OCI-LY1 (cell line): ENCODE measurements around the gene ADAT2.

Experiments
- H2AFZ ChIP-seq: fragments of 200-600 bp; sonication (generic), shearing (Covaris generic); 2 replicates; pipeline ENCODE4 v1.6.0; 2014; ENCODE audit warnings: antibody characterized with exemption, mild to moderate bottlenecking, low read length
- H3F3A ChIP-seq: fragments of 200-600 bp; sonication (generic), shearing (Covaris generic); 2 replicates; pipeline ENCODE4 v1.6.0; 2014; ENCODE audit warnings: mild to moderate bottlenecking, antibody characterized with exemption, low read length, moderate library complexity; ENCODE audit not compliant: insufficient read depth
- H3K27ac ChIP-seq: fragments of 200-600 bp; sonication (generic); 2 replicates; pipeline ENCODE4 v1.5.1; 2014; ENCODE audit warnings: low read length, mixed run types, mild to moderate bottlenecking, low read depth; ENCODE audit not compliant: poor library complexity, severe bottlenecking
- H3K27me3 ChIP-seq: fragments of 200-600 bp; sonication (generic); 2 replicates; pipeline ENCODE4 v1.6.0; 2014; ENCODE audit warnings: antibody characterized with exemption, mild to moderate bottlenecking, low read length, moderate library complexity; ENCODE audit not compliant: insufficient read depth
- H3K36me3 ChIP-seq: fragments of 200-600 bp; sonication (generic); 2 replicates; pipeline ENCODE4 v1.6.1; 2014; ENCODE audit warnings: mild to moderate bottlenecking, antibody characterized with exemption, low read length, moderate library complexity, mixed read lengths; ENCODE audit not compliant: insufficient read depth
- H3K4me1 ChIP-seq: fragments of 200-600 bp; sonication (generic); 2 replicates; pipeline ENCODE4 v1.5.1; 2014; ENCODE audit warnings: mild to moderate bottlenecking, low read length, moderate library complexity; ENCODE audit not compliant: insufficient read depth, severe bottlenecking
- H3K4me2 ChIP-seq: fragments of 200-600 bp; sonication (generic), shearing (Covaris generic); 2 replicates; pipeline ENCODE4 v1.6.1; 2014; ENCODE audit warnings: low read length
- H3K4me3 ChIP-seq: fragments of 200-600 bp; sonication (generic); 2 replicates; pipeline ENCODE4 v1.5.1; 2014; ENCODE audit warnings: low read length, low read depth, mild to moderate bottlenecking, mixed read lengths; ENCODE audit not compliant: poor library complexity, severe bottlenecking
- H3K79me2 ChIP-seq: fragments of 200-600 bp; shearing (Covaris generic); 2 replicates; pipeline ENCODE4 v1.6.1; 2016; ENCODE audit warnings: mixed run types, low read length, mixed read lengths; ENCODE audit not compliant: insufficient read depth
- H3K9ac ChIP-seq: fragments of 200-600 bp; sonication (generic), shearing (Covaris generic); 2 replicates; pipeline ENCODE4 v1.6.1; 2014; ENCODE audit warnings: mild to moderate bottlenecking, low read length, mixed read lengths
- H3K9me2 ChIP-seq: fragments of 200-600 bp; sonication (generic), shearing (Covaris generic); 2 replicates; pipeline ENCODE4 v1.6.1; 2014; ENCODE audit warnings: low read depth, mild to moderate bottlenecking, low read length, mixed read lengths
- H3K9me3 ChIP-seq: fragments of 200-600 bp; shearing (Covaris generic); 2 replicates; pipeline ENCODE4 v1.6.1; 2014; ENCODE audit warnings: low read length, mixed read lengths
- H4K20me1 ChIP-seq: fragments of 200-600 bp; sonication (generic), shearing (Covaris generic); 2 replicates; pipeline ENCODE4 v1.6.0; 2016; ENCODE audit warnings: mild to moderate bottlenecking, low read length; ENCODE audit not compliant: insufficient read depth
- CTCF ChIP-seq: fragments of 200-600 bp; sonication (generic), shearing (Covaris generic); IDR thresholded peaks from 2 replicates; pipeline ENCODE4 v1.5.1; 2017; ENCODE audit warnings: mild to moderate bottlenecking, antibody characterized with exemption, low read length, moderate library complexity, mixed read lengths
- EZH2 ChIP-seq: fragments of 200-600 bp; sonication (generic), shearing (Covaris generic); IDR thresholded peaks from 2 replicates; pipeline ENCODE4 v1.8.0; 2017; ENCODE audit warnings: borderline replicate concordance, mixed run types, mild to moderate bottlenecking, antibody characterized with exemption, low read length, moderate library complexity, mixed read lengths

Gene ADAT2

GRCh38 chr6:143374014-143374413, 76.5 kb downstream of the ADAT2 start:
- H3K9me2 ChIP-seq: no peaks in the 10 kb centered on the region
- no peaks in the 10 kb centered on the region for H3K36me3 ChIP-seq
- H3K9ac ChIP-seq: no peak overlapping the region
- no peak overlapping the region for H3K27ac ChIP-seq
- no peaks in the 10 kb centered on the region for H3F3A ChIP-seq
- no peak overlapping the region for H2AFZ ChIP-seq
- no peaks in the 10 kb centered on the region for H4K20me1 ChIP-seq
- H3K79me2 ChIP-seq: no peaks in the 10 kb centered on the region
- no peak for TF ChIP-seq EZH2
- TF ChIP-seq CTCF: no peak
- no peak overlapping the region for H3K4me3 ChIP-seq
- H3K27me3 ChIP-seq: no peaks in the 10 kb centered on the region
- H3K4me1 ChIP-seq: no peaks in the 10 kb centered on the region
- no peak overlapping the region for H3K4me2 ChIP-seq
- H3K9me3 ChIP-seq: no peaks in the 10 kb centered on the region
